H1 (cell line): ENCODE results near the gene GCFC2. TPM values are rescaled to one million over a fixed set of nuclear protein-coding genes. Genes with fewer than 3 reads are reported as not detected.

Experiments used
- CTCF ChIA-PET: fragments of 300-600 bp; sonication (Branson Sonifier 250); formaldehyde crosslinking; loops from one replicate; lab custom pipeline; 2021; ENCODE audit not compliant: partially characterized antibody; lab: Charles Lee
- POLR2A ChIA-PET: fragments of 300-600 bp; sonication (Branson Sonifier 250); formaldehyde crosslinking; loops from one replicate; lab custom pipeline; 2021; ENCODE audit warnings: inconsistent platforms; ENCODE audit not compliant: partially characterized antibody; lab: Charles Lee
- DNase-seq, 2 experiments: peaks; one replicate each; pipeline versions ENCODE4 v3.0.0 to v3.0.0-alpha.2; 2010 to 2022; ENCODE audit warnings: low spot score in 2 of 2, low read depth in 1 of 2, mixed read lengths in 1 of 2
- FAIRE-seq: peaks from 2 replicates; lab custom pipeline; 2011; peaks lifted over from hg19 to GRCh38; lab: Jason Lieb, UNC
- H2AFZ ChIP-seq: 2 replicates; pipeline ENCODE4 v1.8.1; 2012; ENCODE audit warnings: low read length, inconsistent platforms
- H2AK5ac ChIP-seq: 2 replicates; pipeline ENCODE4 v1.6.1; 2013; ENCODE audit warnings: low read depth, low read length
- H2BK120ac ChIP-seq: replicated peaks from 2 replicates; pipeline ENCODE3; 2013; ENCODE audit warnings: low read depth, low read length, inconsistent platforms
- H2BK12ac ChIP-seq: 2 replicates; pipeline ENCODE4 v1.6.1; 2013; ENCODE audit warnings: low read depth, low read length
- H2BK15ac ChIP-seq: 2 replicates; pipeline ENCODE4 v1.6.1; 2013; ENCODE audit warnings: low read length
- H2BK20ac ChIP-seq: 2 replicates; pipeline ENCODE4 v1.6.1; 2013; ENCODE audit warnings: low read length
- H2BK5ac ChIP-seq: 2 replicates; pipeline ENCODE4 v1.6.1; 2013; ENCODE audit warnings: low read depth, low read length
- H3K14ac ChIP-seq: 2 replicates; pipeline ENCODE4 v1.6.1; 2013; ENCODE audit warnings: inconsistent platforms; ENCODE audit not compliant: insufficient read length
- H3K18ac ChIP-seq: 2 replicates; pipeline ENCODE4 v1.6.1; 2013; ENCODE audit warnings: low read length; ENCODE audit errors: extremely low read depth
- H3K23ac ChIP-seq: 2 replicates; pipeline ENCODE4 v1.6.1; 2013; ENCODE audit warnings: inconsistent platforms; ENCODE audit not compliant: insufficient read length
- H3K23me2 ChIP-seq: 2 replicates; pipeline ENCODE4 v1.6.1; 2013; ENCODE audit warnings: low read depth, low read length
- H3K27ac ChIP-seq: 2 replicates; pipeline ENCODE4 v1.6.1; 2011; ENCODE audit warnings: low read depth, low read length, inconsistent platforms
- H3K27me3 ChIP-seq, 4 experiments: replicated peaks in 1 of 4; 1 replicate in 1 of 4; 2 replicates in 3 of 4; pipeline versions ENCODE4 v1.6.1 to v1.8.1; 2011 to 2013; ENCODE audit warnings: low read length in 3 of 4, mild to moderate bottlenecking in 3 of 4, inconsistent platforms in 2 of 4, mixed read lengths in 2 of 4, moderate library complexity in 1 of 4; ENCODE audit not compliant: control insufficient read depth in 3 of 4, insufficient read depth in 3 of 4; ENCODE audit errors: extremely low read depth in 1 of 4
- H3K36me3 ChIP-seq, 4 experiments: 2 replicates each; pipeline versions ENCODE4 v1.6.1 to v1.8.1; 2011 to 2013; ENCODE audit warnings: mild to moderate bottlenecking in 4 of 4, low read length in 3 of 4, moderate library complexity in 2 of 4, control low read depth in 1 of 4, inconsistent platforms in 1 of 4; ENCODE audit not compliant: insufficient read depth in 4 of 4, control insufficient read depth in 2 of 4
- H3K4ac ChIP-seq: replicated peaks from 2 replicates; pipeline ENCODE3; 2013; ENCODE audit warnings: low read length, low read depth, mixed read lengths, inconsistent platforms; ENCODE audit not compliant: insufficient read length
- H3K4me1 ChIP-seq, 4 experiments: replicated peaks in 1 of 4; 1 replicate in 1 of 4; 2 replicates in 3 of 4; pipeline versions ENCODE4 v1.6.1 to v1.8.1; 2011 to 2013; ENCODE audit warnings: low read length in 3 of 4, inconsistent platforms in 2 of 4, mixed read lengths in 1 of 4; ENCODE audit not compliant: insufficient read depth in 4 of 4, control insufficient read depth in 3 of 4
- H3K4me2 ChIP-seq, 2 experiments: 2 replicates each; pipeline versions ENCODE4 v1.6.1 to v1.8.1; 2011 to 2013; ENCODE audit warnings: low read depth in 2 of 2, low read length in 2 of 2, control low read depth in 1 of 2, inconsistent platforms in 1 of 2, mild to moderate bottlenecking in 1 of 2; ENCODE audit not compliant: insufficient read depth in 1 of 2
- H3K4me3 ChIP-seq, 4 experiments: fragments of 200-600, 300-600 bp in 1 of 4; sonication (generic), shearing (Covaris generic), sonication (Bioruptor Twin) in 1 of 4; 2 replicates each; pipeline versions ENCODE4 v1.5.1 to v1.8.1; 2011 to 2016; ENCODE audit warnings: low read length in 4 of 4, low read depth in 3 of 4, control low read depth in 2 of 4, inconsistent platforms in 2 of 4, mild to moderate bottlenecking in 2 of 4, mixed read lengths in 1 of 4, moderate library complexity in 1 of 4; ENCODE audit not compliant: insufficient read depth in 2 of 4; ENCODE audit errors: extremely low read depth in 1 of 4
- H3K56ac ChIP-seq: replicated peaks from 2 replicates; pipeline ENCODE3; 2013; ENCODE audit warnings: low read depth, mild to moderate bottlenecking, mixed read lengths, low read length, inconsistent platforms; ENCODE audit not compliant: insufficient read length
- H3K79me1 ChIP-seq: 2 replicates; pipeline ENCODE4 v1.6.1; 2013; ENCODE audit warnings: low read depth, low read length, control low read depth
- H3K79me2 ChIP-seq, 2 experiments: 2 replicates each; pipeline versions ENCODE4 v1.6.1 to v1.8.1; 2012 to 2013; ENCODE audit warnings: low read length in 2 of 2, mild to moderate bottlenecking in 2 of 2, inconsistent platforms in 1 of 2; ENCODE audit not compliant: insufficient read depth in 2 of 2, control insufficient read depth in 1 of 2
- H3K9ac ChIP-seq, 4 experiments: replicated peaks in 1 of 4; 1 replicate in 1 of 4; 2 replicates in 3 of 4; pipeline versions ENCODE4 v1.6.1 to v1.8.1; 2011 to 2013; ENCODE audit warnings: low read depth in 3 of 4, low read length in 3 of 4, control low read depth in 2 of 4, mild to moderate bottlenecking in 2 of 4, moderate library complexity in 2 of 4, inconsistent platforms in 1 of 4; ENCODE audit errors: extremely low read depth in 1 of 4
- H3K9me3 ChIP-seq, 2 experiments: 2 replicates each; pipeline versions ENCODE4 v1.6.1 to v1.8.1; 2012 to 2013; ENCODE audit warnings: mild to moderate bottlenecking in 2 of 2, moderate library complexity in 2 of 2, control low read depth in 1 of 2, inconsistent platforms in 1 of 2, low read depth in 1 of 2, low read length in 1 of 2, mixed read lengths in 1 of 2; ENCODE audit not compliant: insufficient read depth in 2 of 2
- H4K20me1 ChIP-seq, 2 experiments: replicated peaks in 1 of 2; 2 replicates each; pipeline versions ENCODE3 to v1.8.1; 2011 to 2013; ENCODE audit warnings: inconsistent platforms in 2 of 2, low read length in 2 of 2, mild to moderate bottlenecking in 1 of 2; ENCODE audit not compliant: insufficient read depth in 2 of 2, control insufficient read depth in 1 of 2
- H4K5ac ChIP-seq: 2 replicates; pipeline ENCODE4 v1.6.1; 2013; ENCODE audit warnings: low read length, low read depth, mixed read lengths, inconsistent platforms; ENCODE audit not compliant: insufficient read length
- H4K8ac ChIP-seq: 2 replicates; pipeline ENCODE4 v1.8.0; 2013; ENCODE audit warnings: mild to moderate bottlenecking, moderate library complexity, low read length, inconsistent platforms; ENCODE audit not compliant: insufficient read depth; ENCODE audit errors: extremely low read depth
- H4K91ac ChIP-seq: replicated peaks from 2 replicates; pipeline ENCODE3; 2013; ENCODE audit warnings: low read length, mixed read lengths, inconsistent platforms; ENCODE audit not compliant: insufficient read length
- ATF3 ChIP-seq: IDR thresholded peaks from 2 replicates; pipeline ENCODE4 v1.6.1; 2011; ENCODE audit warnings: low read depth, mild to moderate bottlenecking, low read length; ENCODE audit not compliant: insufficient read depth
- BCL11A ChIP-seq, 2 experiments: IDR thresholded peaks; one replicate each; pipeline ENCODE4 v1.6.1; 2011; ENCODE audit warnings: low read depth in 2 of 2, low read length in 2 of 2, mild to moderate bottlenecking in 2 of 2
- CEBPB ChIP-seq: IDR thresholded peaks from 2 replicates; pipeline ENCODE4 v1.6.1; 2012; ENCODE audit warnings: low read depth, low read length
- FOSL1 ChIP-seq: IDR thresholded peaks from 2 replicates; pipeline ENCODE4 v1.6.1; 2011; ENCODE audit warnings: mild to moderate bottlenecking, low read depth, low read length, moderate library complexity; ENCODE audit not compliant: insufficient read depth
- TAF7 ChIP-seq: optimal IDR thresholded peaks from 2 replicates; pipeline ENCODE3; 2011; ENCODE audit warnings: low read depth, mild to moderate bottlenecking, inconsistent platforms, low read length, moderate library complexity, borderline replicate concordance
- WGBS, 2 experiments: shearing (Covaris generic) in 1 of 2; methylation state at CpG; one replicate each; pipeline versions ENCODE4 v1.1.6 to v1.1.7; 2013 to 2015; ENCODE audit warnings: low lambda C conversion rate in 2 of 2, mixed read lengths in 2 of 2, inconsistent platforms in 1 of 2, low coverage in 1 of 2, missing lambda C conversion rate in 1 of 2; ENCODE audit not compliant: insufficient replicate concordance in 2 of 2, insufficient coverage in 1 of 2, insufficient read length in 1 of 2; ENCODE audit errors: extremely low coverage in 1 of 2, missing lambda C conversion rate in 1 of 2; 5-methylcytosine and 5-hydroxymethylcytosine counted together
- polyA plus RNA-seq, 7 experiments: library from polyadenylated mRNA; depleted of rRNA in 3 of 7; stranded (reverse) in 5 of 7; unstranded in 2 of 7; fragments of >200 nt in 5 of 7; fragments of 200-250 nt in 2 of 7; gene quantifications; 1 replicate in 5 of 7; 2 replicates in 1 of 7; 4 replicates in 1 of 7; pipeline versions ENCODE4 v1.2.1 to v1.2.3, GENCODE V29; 2011 to 2013; ENCODE audit warnings: missing spikeins in 2 of 7, mixed read lengths in 2 of 7
- total RNA-seq: library from RNA; stranded (reverse); fragmentation: NEBNext Ultra II Directional; extraction: Animal tissue kit (Norgen Biotek cat#: 25700); gene quantifications from 2 replicates; pipeline ENCODE4 v1.2.1, GENCODE V29; 2021

The GCFC2 gene
- total and polyA plus RNA-seq, 2 of the 8 experiments (the other 6 are each of a cell fraction or from before 2014, with no cell fraction given), result 5.6 to 19.1 TPM

DNA sequence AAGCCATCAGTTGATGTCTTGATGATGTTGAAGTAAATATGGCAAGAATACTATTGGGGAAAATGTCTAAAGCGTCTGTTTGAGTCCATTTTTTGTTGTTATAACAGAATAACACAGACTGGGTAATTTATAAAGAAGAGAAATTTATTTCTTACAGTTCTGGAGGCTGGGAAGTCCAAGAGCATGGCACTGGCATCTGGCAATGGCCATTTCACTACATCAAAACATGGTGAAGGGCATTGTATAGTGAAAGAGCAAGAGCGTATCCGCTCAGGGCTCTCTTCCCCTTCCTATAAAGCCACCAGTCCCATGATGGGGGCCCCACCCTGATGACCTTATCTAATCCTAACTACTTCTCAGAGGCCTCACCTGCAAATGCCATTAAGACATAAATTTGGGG, 93.8 kb downstream of the GCFC2 start:
- WGBS, 2 experiments, result 92% methylated on average over 3 of the region's 3 CpGs; no CpG with 5 or more reads in 1 of the 2 experiments
- H2BK15ac ChIP-seq, result no peak overlapping the region
- H3K9me3 ChIP-seq, result no peaks in the 10 kb centered on the region; a peak in 1 of 4 replicates
- H3K9ac ChIP-seq, result no peak overlapping the region
- ChIA-PET POLR2A (no interaction called here), CTCF (interaction anchor here (1.5 kb wide), 1 partner anchor 13 kb away, joined by 6 read pairs; no protein-coding TSS in a partner anchor)
- no peaks in the 10 kb centered on the region for H3K4me1 ChIP-seq
- H2BK120ac ChIP-seq, result no peak overlapping the region
- no peak overlapping the region for H3K4me3 ChIP-seq
- H3K36me3 ChIP-seq, result no peaks in the 10 kb centered on the region
- H3K79me1 ChIP-seq, result no peaks in the 10 kb centered on the region
- no peak overlapping the region for H3K4ac ChIP-seq
- no peaks in the 10 kb centered on the region for H3K27me3 ChIP-seq
- no peak overlapping the region for H3K56ac ChIP-seq
- no peak overlapping the region for H4K8ac ChIP-seq
- H3K18ac ChIP-seq, result no peak overlapping the region
- H3K14ac ChIP-seq, result no peak overlapping the region
- no peak for FAIRE-seq
- no peak overlapping the region for H4K91ac ChIP-seq
- DNase-seq, result no peak
- H4K5ac ChIP-seq, result no peak overlapping the region
- no peak overlapping the region for H2AK5ac ChIP-seq
- no peak for TF ChIP-seq ATF3
- no peak for TF ChIP-seq FOSL1
- no peak for TF ChIP-seq CEBPB
- TF ChIP-seq TAF7, result no peak
- TF ChIP-seq BCL11A (IDR thresholded peaks at IDR 0.05; ENCODE audit: low read depth in 2 of 2, low read length in 2 of 2), result no peak
- no peaks in the 10 kb centered on the region for H4K20me1 ChIP-seq
- no peak overlapping the region for H2BK12ac ChIP-seq
- H3K4me2 ChIP-seq, result no peak overlapping the region
- H3K79me2 ChIP-seq, result no peaks in the 10 kb centered on the region
- no peak overlapping the region for H2BK20ac ChIP-seq
- no peak overlapping the region for H2BK5ac ChIP-seq
- H2AFZ ChIP-seq, result no peak overlapping the region
- H3K23me2 ChIP-seq, result no peaks in the 10 kb centered on the region
- no peak overlapping the region for H3K27ac ChIP-seq
- no peak overlapping the region for H3K23ac ChIP-seq
